BLaER1 treated with 17β-estradiol and CSF1 and Interleukin-3, amounts not matched to agents 10 nM and 100 nM (cell line): ENCODE data around the gene DOCK9.

Source experiments
- H3K27ac ChIP-seq, 11 experiments: shearing (Covaris generic); formaldehyde crosslinking; 2 replicates each; pipeline ENCODE4 v1.8.1; 2022
- H3K27me3 ChIP-seq, 11 experiments: shearing (Covaris generic); formaldehyde crosslinking; 2 replicates each; pipeline ENCODE4 v1.8.1; 2022
- H3K36me3 ChIP-seq, 11 experiments: shearing (Covaris generic); formaldehyde crosslinking; 2 replicates each; pipeline ENCODE4 v1.8.1; 2022
- H3K4me1 ChIP-seq, 10 experiments: shearing (Covaris generic); formaldehyde crosslinking; 2 replicates each; pipeline ENCODE4 v1.8.1; 2022
- H3K4me2 ChIP-seq, 11 experiments: shearing (Covaris generic); formaldehyde crosslinking; 2 replicates each; pipeline ENCODE4 v1.8.1; 2022
- H3K4me3 ChIP-seq, 10 experiments: shearing (Covaris generic); formaldehyde crosslinking; 2 replicates each; pipeline ENCODE4 v1.8.1; 2022
- H3K9ac ChIP-seq, 11 experiments: shearing (Covaris generic); formaldehyde crosslinking; 2 replicates each; pipeline ENCODE4 v1.8.1; 2022
- H3K9me3 ChIP-seq, 11 experiments: shearing (Covaris generic); formaldehyde crosslinking; replicated peaks in 1 of 11; 2 replicates each; pipeline ENCODE4 v1.8.1; 2022
- H4K20me1 ChIP-seq, 11 experiments: shearing (Covaris generic); formaldehyde crosslinking; 2 replicates each; pipeline ENCODE4 v1.8.1; 2022
- Cebpa-rat ChIP-seq, 11 experiments: shearing (Covaris generic); IDR thresholded peaks; 2 replicates each; pipeline ENCODE4 v1.8.1; 2022

The DOCK9 gene

GRCh38 chr13:98940325-98941001 lies 37.4 kb downstream of the DOCK9 start:
- Histone ChIP-seq H4K20me1 (no peaks in the 10 kb centered on the region; a peak in 1 of 22 replicates), H3K27ac (no peak overlapping the region), H3K9ac (no peak overlapping the region), H3K36me3 (no peaks in the 10 kb centered on the region), H3K4me2 (no peak overlapping the region), H3K4me3 (no peak overlapping the region), H3K9me3 (0 out of 22 replicates have a peak, but pooled peaks cover 0 to 5% (median 0%) of the 10 kb centered on the region in 11 experiments), H3K27me3 (no peaks in the 10 kb centered on the region), H3K4me1 (no peaks in the 10 kb centered on the region)
- no peak for TF ChIP-seq Cebpa-rat (IDR thresholded peaks at IDR 0.05)

DNA sequence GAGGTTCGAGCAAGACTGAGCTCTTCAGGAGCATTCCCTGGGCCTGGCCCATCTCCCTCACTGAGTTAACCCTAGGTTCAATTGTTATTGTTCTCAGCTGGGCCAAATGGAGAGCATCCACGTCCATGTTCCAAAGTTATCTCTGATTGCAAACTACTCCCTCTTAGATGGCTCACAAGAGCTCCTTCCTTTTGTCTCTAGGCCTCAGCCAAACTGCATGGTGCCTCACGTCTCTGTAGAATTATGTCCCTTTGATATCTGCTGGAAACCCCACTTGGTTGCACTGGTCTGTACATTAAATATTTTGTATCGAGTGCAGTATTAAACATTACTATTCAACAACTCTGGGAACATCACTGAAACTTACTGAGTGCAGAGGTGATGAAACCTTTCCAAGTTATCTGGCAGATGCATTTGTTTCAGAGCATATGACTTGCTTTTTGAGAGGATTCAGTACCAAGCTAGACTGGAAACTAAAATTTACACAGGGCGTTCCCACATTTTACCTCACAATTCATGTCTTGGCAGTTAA lies 38.1 kb downstream of the DOCK9 start:
- H3K4me3 ChIP-seq = no peak overlapping the region
- H3K4me1 ChIP-seq = no peaks in the 10 kb centered on the region
- H3K36me3 ChIP-seq = no peaks in the 10 kb centered on the region
- TF ChIP-seq Cebpa-rat (IDR thresholded peaks at IDR 0.05) = no peak
- H3K9me3 ChIP-seq = peaks cover under 1 to 10% (median 3%) of the 10 kb centered on the region in 11 experiments; a peak in 19 of 22 replicates
- no peaks in the 10 kb centered on the region for H3K27me3 ChIP-seq
- no peaks in the 10 kb centered on the region; a peak in 1 of 22 replicates for H4K20me1 ChIP-seq
- no peak overlapping the region for H3K9ac ChIP-seq
- H3K4me2 ChIP-seq = no peak overlapping the region
- no peak overlapping the region for H3K27ac ChIP-seq

GRCh38 chr13:98938801-98939200 lies 39.1 kb downstream of the DOCK9 start:
- no peak for TF ChIP-seq Cebpa-rat (IDR thresholded peaks at IDR 0.05)
- no peak overlapping the region for H3K9ac ChIP-seq
- H3K27me3 ChIP-seq = no peaks in the 10 kb centered on the region
- H3K36me3 ChIP-seq = 0 out of 22 replicates have a peak, but pooled peaks cover 0 to 3% (median 0%) of the 10 kb centered on the region in 11 experiments
- no peak overlapping the region for H3K4me3 ChIP-seq
- no peak overlapping the region for H3K27ac ChIP-seq
- H4K20me1 ChIP-seq = no peaks in the 10 kb centered on the region; a peak in 1 of 22 replicates
- no peaks in the 10 kb centered on the region for H3K4me1 ChIP-seq
- H3K9me3 ChIP-seq = peaks cover 10 to 20% (median 12%) of the 10 kb centered on the region in 11 experiments
- H3K4me2 ChIP-seq = no peak overlapping the region

DNA sequence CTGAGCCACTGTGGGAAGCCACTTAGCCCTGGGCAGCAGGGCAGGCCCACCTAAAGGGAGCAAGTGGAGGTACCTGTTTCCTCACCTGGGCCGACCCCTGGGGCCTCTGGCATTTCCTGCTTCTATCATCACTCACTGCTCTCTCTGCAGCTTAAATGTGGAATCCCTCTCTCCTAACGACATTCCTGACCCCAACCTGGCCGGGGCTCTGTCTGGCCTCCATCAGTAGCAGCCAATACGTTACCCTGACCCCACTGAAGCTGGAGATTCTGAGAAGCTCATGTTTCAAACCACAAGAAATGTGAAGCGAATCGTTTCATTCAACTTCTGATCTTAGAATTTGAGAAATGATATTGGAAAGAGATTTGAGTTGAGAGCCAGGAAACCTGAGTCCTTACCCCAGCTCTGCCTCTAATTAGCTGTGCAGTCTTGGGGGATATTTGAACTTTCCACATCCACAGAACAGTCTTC lies 39.9 kb downstream of the DOCK9 start:
- Histone ChIP-seq H3K36me3 (0 out of 22 replicates have a peak, but pooled peaks cover 0 to 3% (median 0%) of the 10 kb centered on the region in 11 experiments), H3K4me1 (no peaks in the 10 kb centered on the region), H3K27me3 (no peaks in the 10 kb centered on the region), H3K4me2 (no peak overlapping the region), H3K9ac (no peak overlapping the region), H3K4me3 (no peak overlapping the region), H3K27ac (no peak overlapping the region), H4K20me1 (no peaks in the 10 kb centered on the region; a peak in 1 of 22 replicates), H3K9me3 (peaks cover 12 to 25% (median 16%) of the 10 kb centered on the region in 11 experiments)
- TF ChIP-seq Cebpa-rat (IDR thresholded peaks at IDR 0.05) = no peak

GRCh38 chr13:98934243-98934642 lies 43.6 kb downstream of the DOCK9 start:
- Histone ChIP-seq H3K27me3 (no peaks in the 10 kb centered on the region), H3K36me3 (0 out of 22 replicates have a peak, but pooled peaks cover 0 to 3% (median 0%) of the 10 kb centered on the region in 11 experiments), H3K4me1 (peaks cover 0 to 13% (median 9%) of the 10 kb centered on the region in 10 experiments; a peak in 16 of 20 replicates), H3K9me3 (peaks cover 14 to 25% (median 17%) of the 10 kb centered on the region in 11 experiments), H3K27ac (no peak overlapping the region), H3K4me3 (no peak overlapping the region), H4K20me1 (no peaks in the 10 kb centered on the region), H3K9ac (no peak overlapping the region), H3K4me2 (no peak overlapping the region)
- TF ChIP-seq Cebpa-rat (IDR thresholded peaks at IDR 0.05) = no peak

DNA sequence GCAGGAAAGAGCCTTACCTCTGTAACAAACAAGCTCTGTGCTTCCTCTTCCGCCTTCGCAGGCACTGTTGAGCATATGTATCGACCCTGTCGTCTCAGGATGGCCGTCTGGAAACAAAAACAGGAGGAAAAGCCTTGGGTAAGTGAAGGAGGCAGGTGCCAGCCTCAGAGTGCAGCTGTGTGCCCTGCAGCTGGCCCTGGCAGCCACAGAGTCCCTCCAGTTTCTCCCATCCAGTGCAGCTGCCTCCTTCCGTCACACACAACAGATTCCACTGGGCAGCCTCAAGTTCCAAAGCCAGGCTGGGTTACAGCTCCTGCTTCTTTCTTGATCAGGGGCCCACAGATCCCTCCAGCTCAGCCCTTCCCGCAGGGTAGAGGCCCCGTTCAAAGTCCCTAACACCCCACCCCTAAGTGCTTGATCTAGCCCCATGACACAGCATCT lies 47.7 kb downstream of the DOCK9 start:
- Histone ChIP-seq H3K27me3 (no peaks in the 10 kb centered on the region), H3K36me3 (0 out of 22 replicates have a peak, but pooled peaks cover 0 to 3% (median 0%) of the 10 kb centered on the region in 11 experiments), H3K4me3 (no peak overlapping the region; a peak in 1 of 20 replicates), H3K4me2 (peak overlapping the region; percentile 10 to 78 (median 56); a peak in 21 of 22 replicates), H4K20me1 (no peaks in the 10 kb centered on the region), H3K4me1 (peaks cover 0 to 14% (median 10%) of the 10 kb centered on the region in 10 experiments; a peak in 17 of 20 replicates), H3K9ac (peak overlapping the region in 8 of 11 experiments; percentile 6 to 58 (median 20); a peak in 9 of 22 replicates), H3K9me3 (peaks cover 15 to 20% (median 17%) of the 10 kb centered on the region in 11 experiments), H3K27ac (peak overlapping the region in 10 of 11 experiments; percentile 27 to 75 (median 62); a peak in 18 of 22 replicates)
- TF ChIP-seq Cebpa-rat (IDR thresholded peaks at IDR 0.05) = no peak

GRCh38 chr13:98927951-98928927 lies 49.6 kb downstream of the DOCK9 start:
- Histone ChIP-seq H3K4me3 (no peak overlapping the region), H4K20me1 (no peaks in the 10 kb centered on the region), H3K9ac (no peak overlapping the region), H3K9me3 (0 out of 22 replicates have a peak, but pooled peaks cover 0 to 8% (median 0%) of the 10 kb centered on the region in 11 experiments), H3K27me3 (no peaks in the 10 kb centered on the region), H3K36me3 (no peaks in the 10 kb centered on the region), H3K27ac (no peak overlapping the region), H3K4me2 (no peak overlapping the region), H3K4me1 (peaks cover 0 to 14% (median 10%) of the 10 kb centered on the region in 10 experiments; a peak in 17 of 20 replicates)
- TF ChIP-seq Cebpa-rat (IDR thresholded peaks at IDR 0.05) = no peak

DNA sequence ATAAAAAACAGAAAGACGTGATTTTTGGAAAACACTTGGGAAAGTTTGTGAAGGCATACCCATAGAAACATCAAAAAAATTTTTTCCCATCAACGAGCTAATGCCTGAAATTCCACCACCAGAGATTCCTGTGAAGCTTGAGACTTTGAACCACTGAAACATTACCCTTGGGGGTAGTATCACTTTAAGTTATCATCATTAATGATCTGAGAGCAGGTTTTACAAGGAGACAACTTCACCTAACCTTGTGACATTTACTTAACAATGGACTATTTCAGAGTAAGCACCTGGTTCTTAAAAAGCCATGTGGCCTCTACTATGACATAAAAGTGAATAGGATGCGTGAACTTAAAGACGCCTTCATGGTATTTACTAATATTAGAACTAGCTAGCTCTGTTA lies 51.9 kb downstream of the DOCK9 start:
- Histone ChIP-seq H3K9me3 (peaks cover 0 to 14% (median 0%) of the 10 kb centered on the region in 11 experiments; a peak in 1 of 22 replicates), H3K9ac (no peak overlapping the region), H3K4me1 (peaks cover 0 to 14% (median 10%) of the 10 kb centered on the region in 10 experiments; a peak in 17 of 20 replicates), H3K36me3 (peaks cover 0 to 11% (median 0%) of the 10 kb centered on the region in 11 experiments; a peak in 5 of 22 replicates), H4K20me1 (no peaks in the 10 kb centered on the region), H3K27me3 (no peaks in the 10 kb centered on the region), H3K27ac (no peak overlapping the region), H3K4me3 (no peak overlapping the region), H3K4me2 (no peak overlapping the region)
- no peak for TF ChIP-seq Cebpa-rat (IDR thresholded peaks at IDR 0.05)
